RWPE1 (cell line): ENCODE measurements around the gene PEX11G.

ENCODE experiments used
- CTCF ChIA-PET: fragments of 350-600 bp; sonication (Branson Sonifier 250); formaldehyde crosslinking; extraction: SDS; loops from one replicate; lab custom pipeline; 2021; lab: Yijun Ruan, JAX
- POLR2A ChIA-PET: fragments of 400-600 bp; formaldehyde crosslinking; extraction: SDS; loops from one replicate; lab custom pipeline; 2020; ENCODE audit warnings: antibody characterized with exemption; ENCODE audit not compliant: low non-redundant PET; lab: Yijun Ruan, JAX
- DNase-seq: peaks from one replicate; pipeline ENCODE4 v3.0.0; 2012; ENCODE audit warnings: low spot score
- H3K27ac ChIP-seq: fragments of 450-650 bp; 2 replicates; pipeline ENCODE4 v1.5.1; 2017
- TF ChIP-seq, protein P1 (sequence below): fragments of 450-650 bp; conservative IDR thresholded peaks from 2 replicates; pipeline ENCODE4 v1.5.1; 2017; ENCODE audit warnings: low read depth, mild to moderate bottlenecking

Gene PEX11G

DNA sequence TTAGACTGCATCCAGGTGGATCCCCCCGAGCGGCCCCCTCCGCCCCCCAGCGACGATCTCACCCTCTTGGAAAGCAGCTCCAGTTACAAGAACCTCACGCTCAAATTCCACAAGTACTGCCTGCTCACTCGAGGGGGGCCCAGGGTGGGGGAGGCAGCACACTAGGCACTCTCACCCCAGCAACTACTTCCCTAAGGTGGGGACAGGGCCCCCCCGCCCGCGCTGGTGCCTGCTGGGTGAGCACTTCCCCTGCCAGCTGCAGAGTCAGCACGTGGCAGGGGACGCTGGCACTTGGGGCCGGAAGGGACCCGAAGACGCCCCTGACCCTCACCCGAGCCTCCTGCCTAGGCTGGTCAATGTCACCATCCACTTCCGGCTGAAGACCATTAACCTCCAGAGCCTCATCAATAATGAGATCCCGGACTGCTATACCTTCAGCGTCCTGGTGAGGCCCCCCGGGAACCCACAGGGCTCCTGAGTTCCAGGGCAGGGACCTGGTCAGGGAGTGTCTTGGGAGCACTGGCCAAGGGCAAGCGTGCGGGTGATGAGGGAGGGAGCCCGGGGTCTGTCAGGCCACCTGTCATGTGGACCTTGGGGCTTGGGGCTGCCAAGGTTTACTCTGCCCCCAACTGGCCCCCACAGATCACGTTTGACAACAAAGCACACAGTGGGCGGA, 38.8 kb upstream of the PEX11G start:
- DNase-seq, result no peak
- H3K27ac ChIP-seq, result 0 out of 2 replicates have a peak overlapping the region, but pooled peaks have one; percentile 0
- TF ChIP-seq, protein P1, sequence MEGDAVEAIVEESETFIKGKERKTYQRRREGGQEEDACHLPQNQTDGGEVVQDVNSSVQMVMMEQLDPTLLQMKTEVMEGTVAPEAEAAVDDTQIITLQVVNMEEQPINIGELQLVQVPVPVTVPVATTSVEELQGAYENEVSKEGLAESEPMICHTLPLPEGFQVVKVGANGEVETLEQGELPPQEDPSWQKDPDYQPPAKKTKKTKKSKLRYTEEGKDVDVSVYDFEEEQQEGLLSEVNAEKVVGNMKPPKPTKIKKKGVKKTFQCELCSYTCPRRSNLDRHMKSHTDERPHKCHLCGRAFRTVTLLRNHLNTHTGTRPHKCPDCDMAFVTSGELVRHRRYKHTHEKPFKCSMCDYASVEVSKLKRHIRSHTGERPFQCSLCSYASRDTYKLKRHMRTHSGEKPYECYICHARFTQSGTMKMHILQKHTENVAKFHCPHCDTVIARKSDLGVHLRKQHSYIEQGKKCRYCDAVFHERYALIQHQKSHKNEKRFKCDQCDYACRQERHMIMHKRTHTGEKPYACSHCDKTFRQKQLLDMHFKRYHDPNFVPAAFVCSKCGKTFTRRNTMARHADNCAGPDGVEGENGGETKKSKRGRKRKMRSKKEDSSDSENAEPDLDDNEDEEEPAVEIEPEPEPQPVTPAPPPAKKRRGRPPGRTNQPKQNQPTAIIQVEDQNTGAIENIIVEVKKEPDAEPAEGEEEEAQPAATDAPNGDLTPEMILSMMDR, result no peak
- POLR2A ChIA-PET, result interaction anchor here (0.6 kb wide), 1 partner anchor 336 kb away, joined by 3 read pairs; no protein-coding TSS in a partner anchor
- CTCF ChIA-PET, result interaction anchor here (0.6 kb wide), 1 partner anchor 276 kb away, joined by 3 read pairs; no protein-coding TSS in a partner anchor

DNA sequence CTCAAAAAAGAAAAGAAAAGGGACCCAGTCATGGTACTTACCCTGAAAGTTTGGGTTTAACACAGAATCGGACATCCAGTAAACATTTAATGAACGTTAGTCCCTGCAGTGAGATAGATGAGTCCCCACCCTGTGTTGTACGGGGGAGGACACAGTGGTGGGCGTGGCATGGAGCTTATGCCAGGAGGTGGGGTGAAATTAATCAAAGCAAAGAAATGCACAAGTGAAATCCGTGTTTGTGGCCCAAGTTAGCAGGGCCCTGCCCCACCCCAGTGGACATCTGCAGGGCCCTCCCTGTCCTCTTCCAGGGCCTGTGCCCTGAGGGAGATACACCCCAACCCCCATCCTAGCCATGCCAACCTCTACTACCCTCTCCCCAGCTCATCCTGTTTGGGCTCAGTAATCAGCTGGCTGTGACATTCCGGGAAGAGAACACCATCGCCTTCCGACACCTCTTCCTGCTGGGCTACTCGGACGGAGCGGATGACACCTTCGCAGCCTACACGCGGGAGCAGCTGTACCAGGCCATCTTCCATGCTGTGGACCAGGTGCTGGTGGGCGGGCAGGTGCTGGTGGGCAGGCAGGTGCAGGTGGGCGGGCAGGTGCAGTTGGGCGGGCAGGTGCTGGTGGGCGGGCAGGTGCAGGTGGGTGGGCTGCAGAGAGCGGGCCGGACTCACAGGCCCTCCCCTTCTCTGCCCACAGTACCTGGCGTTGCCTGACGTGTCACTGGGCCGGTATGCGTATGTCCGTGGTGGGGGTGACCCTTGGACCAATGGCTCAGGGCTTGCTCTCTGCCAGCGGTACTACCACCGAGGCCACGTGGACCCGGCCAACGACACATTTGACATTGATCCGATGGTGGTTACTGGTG, 37.5 kb upstream of the PEX11G start:
- ChIA-PET CTCF (no interaction called here), POLR2A (no interaction called here)
- H3K27ac ChIP-seq, result no peak overlapping the region; the same call in 1 of the 2 replicates
- DNase-seq, result no peak
- TF ChIP-seq, protein P1, result no peak

DNA sequence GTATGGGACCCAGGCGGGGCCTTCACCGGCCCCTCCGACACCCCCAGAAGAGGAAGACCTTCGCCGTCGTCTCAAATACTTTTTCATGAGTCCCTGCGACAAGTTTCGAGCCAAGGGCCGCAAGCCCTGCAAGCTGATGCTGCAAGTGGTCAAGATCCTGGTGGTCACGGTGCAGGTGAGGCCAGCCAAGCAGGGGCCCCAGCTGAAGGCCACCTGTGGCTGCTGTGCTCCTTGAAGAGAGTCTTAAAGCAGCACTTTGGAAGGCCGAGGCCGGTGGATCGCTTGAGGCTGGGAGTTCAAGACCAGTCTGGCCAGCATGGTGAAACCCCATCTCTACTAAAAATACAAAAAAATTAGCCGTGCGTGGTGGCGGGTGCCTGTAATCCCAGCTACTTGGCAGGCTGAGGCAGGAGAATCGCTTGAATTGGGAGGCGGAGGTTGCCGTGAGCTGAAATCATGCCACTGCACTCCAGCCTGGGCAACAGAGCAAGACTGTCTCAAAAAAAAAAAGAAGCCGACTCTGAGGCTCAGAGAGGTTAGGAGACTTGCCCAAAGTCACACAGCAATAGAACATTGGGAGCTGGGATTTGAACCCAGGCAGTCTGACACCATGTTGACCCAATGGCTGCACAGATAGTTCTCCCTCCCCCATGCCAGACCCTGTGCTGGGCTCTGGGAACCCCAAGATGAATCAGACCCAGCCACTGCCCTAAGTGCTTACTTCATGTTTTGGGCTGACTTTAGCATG, 36.3 kb upstream of the PEX11G start:
- DNase-seq, result no peak
- H3K27ac ChIP-seq, result no peak overlapping the region
- ChIA-PET CTCF (no interaction called here), POLR2A (no interaction called here)
- TF ChIP-seq, protein P1, result no peak

DNA sequence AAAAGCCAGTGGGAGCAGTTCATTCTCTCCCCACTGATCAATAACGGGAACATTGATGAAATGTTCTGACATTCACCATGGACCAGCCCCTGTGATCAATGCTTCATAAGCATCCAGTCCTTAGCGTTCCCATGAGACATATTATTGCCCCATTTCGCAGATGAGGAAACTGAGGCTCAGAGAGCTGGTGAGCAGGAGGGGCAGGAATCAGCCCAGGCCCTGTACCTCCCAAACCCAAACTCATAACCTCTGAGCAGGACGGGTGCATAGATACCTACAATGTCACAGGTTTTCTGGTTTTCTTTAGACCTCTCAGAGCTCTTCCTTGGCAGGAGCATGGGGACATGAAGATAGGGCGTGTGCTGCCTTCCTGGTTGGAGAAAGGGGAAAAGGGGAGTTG, 35.7 kb upstream of the PEX11G start:
- CTCF ChIA-PET, result no interaction called here
- TF ChIP-seq, protein P1, result no peak
- POLR2A ChIA-PET, result no interaction called here
- no peak overlapping the region for H3K27ac ChIP-seq
- no peak for DNase-seq

DNA sequence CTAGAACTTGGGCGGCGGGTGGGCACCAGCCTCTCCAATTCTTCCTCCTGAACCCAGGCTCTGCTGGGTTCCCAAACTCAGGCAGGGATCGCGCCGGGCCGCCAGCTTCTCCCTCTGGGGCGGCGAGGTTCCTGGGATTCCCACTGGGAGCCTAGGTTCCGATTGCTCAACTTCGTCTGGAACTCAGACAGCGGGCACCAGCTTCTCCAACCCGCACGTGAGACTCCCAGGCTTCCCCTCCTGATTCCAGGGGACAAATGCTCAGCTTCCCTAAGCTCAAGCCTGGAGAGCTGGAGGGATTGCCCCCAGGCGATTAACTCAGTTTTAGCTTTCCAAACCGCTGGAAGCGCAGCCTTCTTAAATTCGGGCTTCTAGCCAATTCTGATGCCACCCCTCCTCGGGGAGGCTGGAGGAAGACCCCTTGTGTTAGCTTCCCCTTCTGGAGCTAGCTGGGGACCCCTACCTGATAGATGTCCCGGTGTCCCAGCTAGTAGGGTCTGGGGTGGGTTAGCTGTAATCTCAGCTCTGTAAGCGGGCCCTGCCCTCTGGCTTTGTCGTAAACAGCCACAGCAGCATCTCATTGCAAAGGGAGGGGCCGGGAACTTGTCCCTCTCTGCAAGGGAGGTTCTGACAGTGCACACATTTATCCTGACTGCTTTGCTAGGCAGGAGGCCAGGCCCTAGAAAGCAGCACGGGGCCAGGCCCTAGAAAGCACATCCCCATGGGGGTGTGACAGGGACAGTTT, 34.3 kb upstream of the PEX11G start:
- POLR2A ChIA-PET, result interaction anchor here (0.5 to 0.7 kb wide), 3 partner anchors 17 to 494 kb away, joined by 3 to 7 read pairs (median 3); no protein-coding TSS in a partner anchor

More for the DNA sequence above, 34.3 kb upstream of the PEX11G start:
- DNase-seq, result peak; percentile 37
- TF ChIP-seq, protein P1, result no peak
- CTCF ChIA-PET, result interaction anchor here (0.6 to 1.2 kb wide), 4 partner anchors 25 to 1555 kb away, joined by 3 to 6 read pairs (median 4); no protein-coding TSS in a partner anchor
- peak overlapping the region; percentile 75 for H3K27ac ChIP-seq
